ENCODE results near the gene EIF4G2.

GRCh38 chr11:10747733-10748132 is 61.0 kb downstream of the EIF4G2 start:
- TF ChIP-seq EZH2phosphoT487 (IDR thresholded peaks at IDR 0.05; ENCODE audit: low read depth, severe bottlenecking, unreplicated experiment) (no peak), EZH2 (IDR thresholded peaks at IDR 0.05; ENCODE audit: borderline replicate concordance) (no peak), CTCF (IDR thresholded peaks at IDR 0.05; ENCODE audit: poor library complexity) (no peak)
